ENCODE measurements around the gene VPS33A.
"Not testable (repeated sequence)": the region's sequence is repeated elsewhere in the genome, so short reads cannot be mapped to it uniquely, and the experiment has no call there.

VPS33A gene

GRCh38 chr12:122266230-122266901, at the start of gene VPS33A:
Gene VPS33A (minus strand): TSS chr12:122266494. CDS start chr12:122266408, 86 bp downstream.
- DNase-seq: peak; percentile 93

DNA sequence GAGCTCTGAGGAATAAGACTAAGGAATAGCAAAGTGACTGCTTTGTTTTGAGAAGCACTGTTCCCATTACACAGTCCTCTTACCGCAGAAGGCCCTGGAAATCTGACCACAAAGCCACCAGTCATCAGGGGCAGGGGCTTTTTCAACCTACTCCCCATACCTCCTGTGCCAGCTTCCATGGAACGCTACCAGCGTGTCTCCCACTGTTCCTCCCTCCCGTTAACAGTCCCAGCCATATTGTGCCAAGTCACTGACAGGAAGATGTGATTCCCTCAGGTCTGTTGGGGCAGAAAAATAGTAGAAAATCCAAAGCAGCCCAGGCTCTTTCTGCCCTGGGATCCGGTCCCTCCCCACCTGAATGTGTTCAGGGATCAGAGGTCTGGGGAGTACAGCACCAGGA, 46.6 kb upstream of the VPS33A start:
- no peak for DNase-seq

- no peak for DNase-seq
Measured at GRCh38 chr12:122311696-122312095, 45.4 kb upstream of the VPS33A start.

DNA sequence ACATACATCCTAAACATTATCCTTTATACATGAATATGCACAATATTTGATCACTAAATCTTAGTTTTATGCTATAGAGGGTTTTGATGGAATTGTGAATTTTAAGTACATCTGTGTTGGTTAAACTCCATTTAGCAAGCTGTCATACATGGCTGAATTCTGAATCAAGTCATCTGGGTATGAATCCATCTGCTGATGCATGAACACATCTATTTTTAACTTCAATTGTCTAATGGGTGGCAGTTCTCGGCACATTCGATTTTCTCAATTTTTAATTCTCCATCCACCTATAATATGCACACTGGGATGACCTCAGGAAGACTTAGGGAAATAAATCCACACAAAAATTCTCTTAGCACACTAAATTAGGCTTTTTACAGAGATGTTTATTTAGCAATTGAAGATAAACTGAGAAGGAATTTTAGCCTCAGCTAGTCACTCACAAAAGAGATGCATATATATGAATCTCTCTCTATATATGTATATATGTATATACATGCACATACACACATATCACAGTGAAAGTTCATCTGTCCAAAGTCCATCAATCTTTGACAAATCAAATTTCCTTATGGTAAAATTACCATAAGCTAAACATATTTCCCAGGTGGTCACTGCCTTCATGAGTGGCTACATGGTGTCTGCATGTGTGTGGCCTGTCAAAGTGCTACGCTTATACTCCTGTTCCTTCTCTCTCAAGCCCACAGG, 44.5 kb upstream of the VPS33A start:
- no peak for DNase-seq

DNA sequence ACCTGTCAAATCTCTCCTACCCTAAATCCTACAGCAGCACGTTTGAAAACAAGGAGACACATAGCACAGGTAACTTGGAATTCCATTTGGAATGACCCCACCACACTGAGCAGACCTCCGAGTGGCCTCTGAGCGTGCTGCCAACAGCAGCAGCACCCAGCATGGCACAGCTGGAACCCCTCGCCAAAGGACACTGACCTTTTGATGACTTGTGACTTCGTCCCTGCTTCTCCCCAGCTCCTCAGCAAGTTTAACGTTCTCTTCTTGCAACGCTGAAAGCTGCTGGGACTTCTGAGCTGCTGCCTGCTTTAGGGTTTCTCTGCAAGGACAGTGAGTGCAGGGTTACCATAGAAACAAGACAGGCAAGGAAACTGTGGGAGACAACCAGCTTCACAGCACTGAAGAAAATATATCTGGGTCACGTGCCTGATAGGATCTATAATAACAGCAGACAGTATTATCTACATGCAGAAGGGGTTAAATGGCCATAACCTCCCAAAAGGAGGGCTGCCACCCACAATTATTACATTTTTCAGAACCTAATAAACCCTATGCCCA, 43.3 kb upstream of the VPS33A start:
- no peak for DNase-seq

DNA sequence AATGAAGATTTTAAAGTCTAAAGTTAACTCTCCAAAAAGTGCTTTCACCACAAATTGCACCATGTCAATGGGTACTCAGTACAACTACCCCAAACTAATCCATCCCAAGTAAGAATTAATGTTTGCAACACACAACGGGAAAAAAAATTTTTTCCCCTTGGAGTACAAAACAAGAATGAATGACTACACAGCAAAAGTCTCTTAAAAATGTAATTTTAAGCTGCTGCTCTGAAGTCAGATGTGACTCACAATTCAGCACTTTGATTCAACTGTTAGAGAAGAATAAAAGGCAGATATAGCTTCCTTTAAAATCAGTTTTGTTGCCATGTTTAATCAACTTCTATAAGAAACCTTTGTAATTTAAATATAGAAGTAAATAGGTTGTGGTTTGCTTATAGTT, 42.5 kb upstream of the VPS33A start:
- no peak for DNase-seq

GRCh38 chr12:122306407-122306806, 40.1 kb upstream of the VPS33A start:
- no peak for DNase-seq

- no peak for DNase-seq
Measured at GRCh38 chr12:122304924-122305323, 38.6 kb upstream of the VPS33A start.

DNA sequence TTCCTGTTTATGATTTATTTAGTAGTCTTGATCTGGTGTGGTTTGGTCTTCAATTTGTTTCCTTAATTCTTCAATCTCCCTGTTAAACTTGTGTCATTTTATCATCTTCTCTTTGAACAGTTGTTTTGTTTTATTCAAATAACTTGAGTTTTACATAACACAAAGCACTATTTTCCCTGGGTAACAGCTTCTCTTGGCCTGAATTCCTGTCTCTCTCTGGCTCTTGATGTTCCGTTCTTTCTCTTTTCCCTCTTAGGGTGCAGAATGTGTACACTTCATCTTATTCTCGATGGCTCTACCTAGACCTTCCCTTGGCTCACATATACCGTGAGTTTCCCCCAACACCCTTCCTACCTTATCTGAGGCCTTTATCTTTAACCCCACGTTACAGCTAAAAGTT, 36.8 kb upstream of the VPS33A start:
- DNase-seq: no peak

DNA sequence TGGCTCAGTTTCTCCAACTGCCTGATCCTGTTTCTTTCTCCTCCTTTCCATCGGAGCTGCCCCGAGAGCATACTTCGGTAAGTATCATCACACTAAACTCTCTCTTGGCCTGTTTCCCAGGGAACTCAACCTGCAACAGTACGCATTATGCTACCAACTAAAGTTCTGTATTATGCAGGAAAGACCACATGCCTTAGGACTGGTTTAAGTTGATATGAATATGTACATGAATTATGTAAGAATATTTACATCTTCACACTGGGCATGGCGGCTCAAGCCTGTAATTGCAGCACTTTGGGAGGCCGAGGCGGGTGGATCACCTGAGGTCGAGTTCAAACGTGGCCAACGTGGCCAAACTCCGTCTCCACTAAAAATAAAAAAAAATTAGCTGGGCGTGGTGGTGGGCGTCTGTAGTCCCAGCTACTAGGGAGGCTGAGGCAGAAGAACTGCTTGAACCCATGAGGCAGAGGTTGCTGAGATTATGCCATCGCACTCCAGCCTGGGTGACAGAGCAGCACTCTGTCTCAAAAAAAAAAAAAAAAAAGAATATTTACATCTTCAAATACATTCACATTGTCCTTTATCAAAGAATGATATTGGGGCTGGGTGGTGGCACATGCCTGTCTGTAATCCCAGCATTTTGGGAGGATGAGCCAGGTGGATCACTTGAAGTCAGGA, 31.9 kb upstream of the VPS33A start:
- no peak for DNase-seq

GRCh38 chr12:122297494-122297893, 31.2 kb upstream of the VPS33A start:
- DNase-seq: no peak

DNA sequence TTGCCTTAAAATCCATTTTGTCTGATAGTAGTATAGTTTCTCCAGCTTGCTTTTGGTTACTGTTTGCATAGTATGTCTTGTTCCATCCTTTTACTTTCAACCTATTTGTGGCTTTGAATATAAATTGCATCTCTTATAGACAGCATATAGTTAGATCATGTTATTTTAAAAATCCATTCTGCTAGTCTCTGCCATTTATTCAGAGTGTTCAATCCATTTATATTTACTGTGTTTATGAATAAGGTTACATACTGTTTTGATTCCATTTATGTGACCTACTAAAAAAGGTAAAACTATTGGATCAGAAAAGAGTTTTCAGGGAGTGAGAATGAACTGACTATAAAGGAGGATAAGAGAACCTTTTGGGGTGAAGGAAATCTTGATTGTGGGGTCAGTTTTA, 29.6 kb upstream of the VPS33A start:
- DNase-seq: no peak

- DNase-seq: no peak
Measured at GRCh38 chr12:122293081-122293480, 26.8 kb upstream of the VPS33A start.

DNA sequence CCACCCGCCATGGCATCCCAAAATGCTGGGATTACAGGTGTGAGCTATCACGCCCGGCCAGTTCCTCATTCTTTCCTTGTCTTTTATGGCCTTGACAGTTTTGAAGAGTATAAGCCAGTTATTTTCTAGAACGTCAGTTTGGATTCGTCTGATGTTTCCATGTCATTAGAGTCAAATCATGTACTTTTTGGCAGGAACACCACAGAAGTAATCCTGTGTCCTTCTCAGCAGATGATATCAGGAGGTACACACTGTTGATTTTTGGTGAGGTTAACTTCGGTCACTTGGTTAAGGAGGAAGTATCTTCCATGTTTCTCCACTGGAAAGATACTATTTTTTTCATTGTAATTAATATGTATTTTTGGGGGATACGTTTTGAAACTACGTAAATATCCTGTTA, 25.1 kb upstream of the VPS33A start:
- DNase-seq: no peak

- DNase-seq: no peak
Measured at GRCh38 chr12:122283680-122284079, 17.4 kb upstream of the VPS33A start.

DNA sequence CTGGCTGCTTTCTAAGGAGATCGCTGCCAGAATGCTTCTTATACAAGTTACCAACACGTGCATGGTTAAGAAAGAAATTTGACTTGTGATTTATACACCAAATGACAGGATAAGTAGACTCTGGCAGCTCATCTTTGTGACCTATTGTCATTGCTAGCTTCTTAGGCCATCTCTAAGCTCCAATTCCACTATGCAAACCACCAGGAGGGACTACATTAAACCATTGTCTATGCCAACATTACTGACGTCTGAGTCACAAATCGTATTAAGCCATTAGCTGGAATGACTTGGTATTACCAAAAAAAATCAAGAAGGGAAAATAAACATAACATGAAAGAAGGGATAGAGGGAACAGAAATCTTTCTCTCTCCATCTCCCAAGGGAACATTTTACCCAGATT, 15.8 kb upstream of the VPS33A start:
- peak; percentile 2 for DNase-seq

- no peak for DNase-seq
Measured at GRCh38 chr12:122276242-122276641, 9.9 kb upstream of the VPS33A start.

DNA sequence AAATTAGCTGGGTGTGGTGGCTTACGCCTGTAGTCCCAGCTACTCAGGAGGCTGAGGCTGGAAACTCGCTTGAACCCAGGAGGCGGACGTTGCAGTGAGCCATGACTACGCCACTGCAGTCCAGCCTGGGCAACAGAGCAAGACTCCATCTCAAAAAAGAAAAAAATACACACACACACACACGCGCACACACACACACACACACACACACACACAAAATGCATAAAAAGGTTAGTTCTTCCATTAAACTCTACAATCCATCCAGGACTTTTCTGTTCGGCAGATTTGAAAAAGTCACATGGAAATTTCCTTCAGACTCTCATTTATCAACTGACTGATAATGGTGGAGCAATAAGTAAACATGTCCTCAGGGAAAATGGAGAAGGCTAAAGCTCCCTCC, 9.2 kb upstream of the VPS33A start:
- no peak for DNase-seq

DNA sequence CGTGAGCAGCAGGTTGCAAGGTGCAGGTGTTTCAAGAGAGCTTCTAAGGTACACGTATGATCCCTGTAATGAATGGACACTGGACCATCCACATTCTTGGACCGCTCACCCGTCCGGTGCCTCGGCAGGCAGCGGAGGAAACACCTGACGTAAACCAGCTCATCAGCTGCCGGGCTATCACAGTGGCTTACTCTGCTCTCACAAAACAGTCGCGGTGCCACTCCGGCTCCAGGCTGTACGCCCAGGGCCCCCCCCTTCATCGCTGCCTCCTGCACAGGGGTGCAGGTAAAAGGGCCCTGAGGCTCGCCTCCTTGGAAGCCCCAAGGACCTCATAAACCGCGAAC, 436 bp downstream of the VPS33A start:
- DNase-seq: no peak

DNA sequence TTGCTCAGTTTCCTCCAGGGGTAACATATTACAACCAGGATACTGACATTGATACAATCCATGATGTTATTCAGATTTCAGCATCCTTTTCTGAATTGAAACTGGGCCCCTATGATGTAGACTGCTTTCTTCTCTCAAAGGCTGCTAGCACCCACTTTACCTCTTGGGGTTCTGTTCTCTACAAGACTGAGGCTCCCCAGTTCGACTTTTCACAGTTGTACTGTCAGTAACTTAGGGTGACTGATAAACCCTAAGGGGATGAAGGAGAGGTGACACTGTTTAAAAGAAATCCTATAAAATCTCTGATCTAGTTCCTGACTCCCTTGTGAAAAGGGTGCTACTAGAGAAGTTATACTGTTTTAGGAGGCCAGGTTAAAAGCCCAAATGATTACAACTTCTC, 818 bp downstream of the VPS33A start:
- no peak for DNase-seq

DNA sequence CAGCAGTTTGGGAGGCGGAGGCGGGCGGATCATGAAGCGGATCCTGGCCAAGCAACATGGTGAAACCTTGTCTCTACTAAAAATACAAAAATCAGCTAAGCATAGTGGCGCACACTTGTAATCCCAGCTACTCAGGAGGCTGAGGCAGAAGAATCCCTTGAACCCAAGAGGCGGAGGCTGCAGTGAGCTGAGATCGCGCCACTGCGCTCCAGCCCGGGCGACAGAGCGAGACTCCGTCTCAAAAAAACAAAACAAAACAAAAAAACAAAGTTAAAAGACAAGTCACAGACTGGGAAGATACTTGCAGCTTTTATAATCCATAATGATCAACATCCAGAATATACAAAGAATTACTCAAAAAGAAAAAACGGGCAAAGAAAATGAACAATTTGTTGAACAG, 5.6 kb downstream of the VPS33A start:
- not testable (repeated sequence) for DNase-seq

- not testable (repeated sequence) for DNase-seq
Measured at GRCh38 chr12:122258939-122259338, 7.4 kb downstream of the VPS33A start.

- not testable (repeated sequence) for DNase-seq
Measured at GRCh38 chr12:122258462-122258861, 7.8 kb downstream of the VPS33A start.

DNA sequence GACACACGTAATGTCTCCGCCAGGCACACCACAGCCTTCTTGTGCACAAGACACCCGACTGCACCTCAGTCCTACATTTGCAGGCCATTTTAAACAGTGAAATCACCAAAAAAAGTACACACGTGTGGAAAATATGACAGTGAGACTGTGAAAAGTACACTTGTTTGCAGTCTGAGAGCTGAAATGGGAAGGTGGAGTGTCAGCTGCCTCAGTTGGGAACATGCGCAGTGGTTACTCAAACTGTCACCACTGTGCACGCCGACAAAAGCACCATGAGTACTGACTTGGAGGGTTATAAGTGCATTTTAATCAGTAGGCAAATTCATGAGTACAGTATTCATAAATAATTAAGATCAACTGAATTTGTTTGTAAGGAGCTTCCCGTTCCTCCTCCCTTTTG, 15.8 kb downstream of the VPS33A start:
- DNase-seq: no peak

All from NCI-H2227 treated with DMSO at 0.1 percent for 48 hours (cell line).